HG03097 (cell line): ENCODE measurements around the gene RIPK1.
"Not testable (repeated sequence)": the region's sequence is repeated elsewhere in the genome, so short reads cannot be mapped to it uniquely, and the experiment has no call there.

Experiments used
- ATAC-seq: cut with Tn5 transposase; IDR thresholded peaks from one replicate; pipeline ENCODE4 v1.9.1; 2021; ENCODE audit not compliant: unreplicated experiment, low FRiP score

RIPK1 gene

DNA sequence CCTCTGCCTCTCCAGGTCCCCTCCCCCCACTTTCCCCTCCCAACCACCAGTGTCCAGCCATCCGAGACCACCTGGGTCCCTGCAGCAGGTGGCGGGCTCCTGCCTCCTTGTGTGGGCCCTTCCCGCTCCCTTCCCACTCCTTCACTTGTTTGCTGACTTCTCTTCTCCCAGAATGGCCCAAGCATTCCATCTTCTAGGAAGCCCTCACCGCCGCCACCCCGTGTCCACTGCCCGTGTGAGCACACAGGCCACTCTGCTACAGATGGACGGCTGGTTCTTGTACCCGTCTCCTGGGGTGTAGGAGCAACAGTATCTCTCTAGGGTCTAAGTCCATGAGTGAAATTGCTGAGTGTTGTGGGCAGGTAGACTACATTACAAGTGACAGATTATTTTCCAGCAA is 65.2 kb downstream of the RIPK1 start:
- no peak for ATAC-seq

DNA sequence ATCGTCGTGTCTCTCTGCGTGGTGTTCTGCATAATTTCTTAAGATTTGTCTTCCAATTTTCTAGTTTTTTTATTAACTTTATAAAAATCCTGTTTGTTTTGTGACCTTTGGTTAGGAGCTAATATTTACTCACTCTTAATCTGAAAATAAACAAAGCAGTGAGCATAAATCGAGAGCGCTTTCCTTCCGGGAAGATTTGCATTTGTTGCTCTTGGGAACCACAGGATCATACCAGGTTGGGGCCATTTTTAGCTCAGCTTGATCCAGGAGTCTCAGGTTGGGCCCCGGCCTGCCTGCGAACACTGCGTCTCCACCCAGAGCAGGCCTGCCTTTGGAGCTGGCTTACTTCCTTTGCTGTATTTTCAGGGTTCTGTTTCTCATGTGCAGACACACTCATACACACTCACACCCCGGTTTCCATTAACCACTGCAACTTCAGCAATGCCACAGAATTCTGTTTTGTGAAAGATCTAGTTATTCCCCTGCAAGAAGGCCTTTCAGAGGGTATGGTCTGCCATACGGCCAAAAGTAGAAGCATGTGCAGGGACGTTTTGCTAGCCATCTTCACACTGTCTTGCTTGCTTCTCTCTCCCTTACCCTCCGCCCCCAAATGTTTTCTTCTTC is 67.5 kb downstream of the RIPK1 start:
- ATAC-seq: no peak

DNA sequence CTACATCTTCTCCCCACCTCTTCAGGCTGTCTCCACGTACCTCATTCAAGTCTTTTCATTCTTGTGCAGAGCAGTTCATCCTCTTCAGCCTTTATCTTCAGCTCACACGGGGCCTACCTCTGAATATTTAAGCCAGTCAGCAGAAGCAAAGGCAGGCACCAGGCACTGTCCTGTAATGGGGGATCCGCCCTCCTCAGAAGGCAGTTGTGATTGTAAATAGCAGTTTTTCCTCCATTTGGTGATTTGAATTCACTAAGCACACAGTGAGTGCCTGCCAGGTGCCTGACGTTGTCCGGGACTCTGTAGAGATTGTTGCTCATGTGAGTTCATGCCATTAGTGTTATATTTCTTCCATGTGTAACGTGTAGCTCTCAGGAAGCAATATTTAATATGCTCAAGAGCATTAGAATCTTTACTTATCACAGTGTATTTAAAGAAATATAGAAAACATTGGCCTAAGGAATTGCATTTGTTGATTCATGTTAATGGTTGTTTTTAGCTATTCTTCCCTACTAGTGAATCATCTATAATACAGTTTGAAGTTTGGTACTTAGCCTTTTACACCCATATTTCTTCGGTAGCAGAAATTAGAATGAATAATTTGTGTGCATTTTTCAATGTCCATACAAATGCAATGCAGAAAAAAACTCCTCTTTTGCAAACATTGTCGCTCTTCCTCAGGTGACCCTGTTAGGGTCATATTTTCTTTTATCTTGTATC is 68.2 kb downstream of the RIPK1 start:
- no peak for ATAC-seq

DNA sequence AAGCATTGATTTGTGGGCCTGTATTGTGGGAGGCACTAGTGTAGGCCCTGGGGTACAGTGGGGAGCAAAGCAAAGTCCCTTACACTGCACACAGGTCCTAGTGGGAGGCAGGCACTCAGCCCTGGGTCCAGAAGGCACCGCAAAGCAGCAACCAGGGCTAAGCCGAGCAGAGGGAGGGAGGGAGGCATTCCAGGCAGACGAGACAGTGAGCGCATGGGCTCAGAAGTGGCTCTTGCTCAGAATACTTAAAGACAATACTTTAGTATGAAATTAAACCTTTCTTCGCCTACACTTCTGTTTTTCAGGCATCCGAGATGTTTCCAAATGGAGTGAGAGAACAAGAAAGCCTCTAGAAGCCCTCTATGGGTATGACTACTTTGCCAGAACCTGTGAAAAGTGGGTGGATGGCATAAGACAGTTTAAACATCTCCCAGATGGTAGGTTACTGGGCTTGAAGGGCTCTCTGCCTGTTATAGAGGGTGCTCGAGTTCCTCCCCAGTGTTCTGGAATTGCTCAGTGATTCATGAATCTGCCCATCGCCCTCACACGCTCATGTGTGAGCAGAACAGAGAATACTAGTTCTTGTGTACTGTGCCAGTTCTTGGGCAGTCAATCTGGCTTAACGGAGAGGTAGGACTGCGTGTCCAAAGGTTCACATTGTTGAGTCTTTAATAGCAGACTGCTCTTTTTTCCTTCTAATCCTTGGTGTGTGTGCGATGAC is 68.9 kb downstream of the RIPK1 start:
- no peak for ATAC-seq

DNA sequence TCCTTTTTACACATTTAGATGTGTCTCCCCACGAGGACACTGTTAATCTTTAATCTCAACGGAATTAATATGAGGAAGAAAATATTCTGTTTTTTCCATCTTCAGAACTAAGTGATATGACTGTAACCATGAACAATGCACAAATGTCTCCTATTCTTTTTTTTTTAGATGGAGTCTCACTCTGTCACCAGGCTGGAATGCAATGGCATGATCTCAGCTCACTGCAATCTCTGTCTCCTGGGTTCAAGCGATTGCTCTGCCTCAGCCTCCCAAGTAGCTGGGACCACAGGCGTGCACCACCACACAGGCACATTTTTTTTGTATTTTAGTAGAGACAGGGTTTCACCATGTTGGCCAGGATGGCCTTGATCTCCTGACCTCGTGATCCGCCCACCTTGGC is 69.6 kb downstream of the RIPK1 start:
- not testable (repeated sequence) for ATAC-seq

DNA sequence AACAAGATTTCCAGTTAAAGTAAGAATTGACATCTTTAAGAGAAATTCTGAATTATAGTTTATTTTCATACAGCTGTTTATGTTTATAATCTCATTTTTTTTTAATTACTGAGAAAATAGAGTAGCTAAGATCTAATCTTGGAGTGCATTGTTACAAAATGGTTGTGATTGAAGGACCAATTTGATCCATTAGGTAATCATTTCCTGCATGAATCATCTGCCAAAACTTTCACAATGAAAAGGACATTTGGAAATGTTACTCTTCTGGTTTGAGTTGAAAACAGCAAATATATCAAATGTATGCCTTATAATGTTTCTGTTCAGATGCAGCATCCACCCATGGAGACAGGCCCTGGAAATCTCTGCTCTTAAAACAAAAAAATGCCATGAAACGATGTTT is 70.0 kb downstream of the RIPK1 start:
- no peak for ATAC-seq

DNA sequence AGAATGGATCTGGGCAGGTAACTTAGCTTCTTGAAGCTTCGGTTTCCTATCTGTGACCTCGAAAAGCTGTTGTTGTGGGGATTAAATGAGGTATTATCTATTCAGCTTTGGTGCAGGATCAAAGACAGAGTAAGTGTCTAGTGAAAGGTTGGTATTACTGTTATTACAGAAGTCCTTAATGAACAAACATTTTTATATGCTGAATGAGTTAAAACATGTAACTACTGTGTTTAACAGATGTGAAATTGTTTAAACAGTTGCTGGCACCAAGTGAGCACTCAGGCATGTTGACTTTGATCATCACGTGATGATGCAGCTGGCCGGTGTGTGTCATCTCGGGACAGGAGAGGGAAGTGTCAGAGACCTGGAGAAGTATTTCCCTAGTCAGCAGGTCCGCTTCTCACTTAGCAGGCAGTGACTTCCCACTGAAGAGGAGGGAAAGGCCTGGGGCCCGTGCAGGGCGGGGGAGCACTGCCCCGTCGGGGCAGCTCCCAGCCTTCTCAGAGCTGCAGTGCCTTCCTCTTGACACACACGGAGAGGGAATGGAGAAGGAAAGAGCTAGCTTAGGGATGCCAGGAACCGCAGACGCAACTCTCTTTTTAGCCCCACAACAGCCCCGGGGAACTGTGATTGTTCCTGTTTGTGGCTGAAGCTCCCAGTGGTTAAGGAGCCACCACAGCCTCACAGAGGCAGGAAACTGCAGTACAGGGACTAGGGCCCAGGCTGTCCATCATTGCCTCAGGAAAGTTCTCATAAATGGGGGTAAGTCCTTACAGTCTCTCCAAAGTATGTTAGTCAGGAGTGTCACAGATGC is 71.0 kb downstream of the RIPK1 start:
- ATAC-seq: no peak

DNA sequence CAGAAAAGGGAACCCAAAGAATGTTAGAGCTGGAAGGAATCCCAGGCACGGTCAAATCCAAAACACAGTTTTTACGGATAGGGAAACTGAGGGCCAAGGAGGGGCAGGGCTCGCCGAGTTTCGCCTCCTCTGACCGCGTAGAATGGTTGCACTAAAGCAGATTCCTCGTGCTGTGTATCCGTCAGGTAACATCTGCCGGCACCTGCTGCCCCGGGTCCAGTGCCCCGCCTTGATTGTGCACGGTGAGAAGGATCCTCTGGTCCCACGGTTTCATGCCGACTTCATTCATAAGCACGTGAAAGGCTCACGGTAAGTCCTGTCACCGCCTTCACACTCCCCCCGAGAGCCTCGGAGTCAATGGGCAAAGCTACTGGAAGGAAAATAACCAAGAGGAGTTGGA is 71.9 kb downstream of the RIPK1 start:
- ATAC-seq: no peak

DNA sequence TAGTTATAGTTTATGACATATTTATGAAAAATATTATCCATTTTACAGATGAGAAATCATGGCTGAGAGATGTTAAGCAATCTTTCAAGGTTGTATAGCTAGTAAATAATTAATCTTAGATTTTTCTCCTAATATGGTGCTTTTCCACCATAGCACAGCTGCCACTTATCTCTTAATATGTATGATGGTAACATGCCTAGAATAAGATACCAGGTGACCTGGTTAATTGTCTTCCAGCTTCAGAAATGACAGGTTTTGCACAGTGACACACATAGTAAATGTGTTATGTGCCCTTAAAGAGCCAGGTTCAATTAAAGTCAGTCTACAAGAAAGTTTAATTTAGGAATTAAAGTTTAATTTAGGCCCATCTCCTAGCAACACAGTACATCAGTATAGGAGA is 74.2 kb downstream of the RIPK1 start:
- ATAC-seq: no peak

DNA sequence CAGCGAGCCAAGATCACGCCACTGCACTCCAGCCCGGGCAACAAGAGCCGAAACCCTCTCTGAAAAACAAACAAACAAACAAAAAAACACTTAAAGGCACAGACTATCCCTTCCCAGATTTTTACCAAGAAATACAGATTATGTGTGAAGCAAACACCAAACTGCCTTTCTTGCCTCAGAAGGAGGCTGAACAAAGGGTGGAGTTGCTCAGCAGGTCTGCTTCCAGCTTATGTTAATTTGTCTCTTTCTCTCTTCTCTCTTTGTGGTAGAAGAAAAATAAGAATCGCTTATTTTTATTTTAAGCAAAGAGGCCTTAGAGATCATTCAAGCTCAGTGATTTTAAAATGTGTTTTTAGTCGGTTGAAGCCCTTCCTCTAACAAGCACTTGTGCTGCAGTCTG is 74.9 kb downstream of the RIPK1 start:
- ATAC-seq: no peak

DNA sequence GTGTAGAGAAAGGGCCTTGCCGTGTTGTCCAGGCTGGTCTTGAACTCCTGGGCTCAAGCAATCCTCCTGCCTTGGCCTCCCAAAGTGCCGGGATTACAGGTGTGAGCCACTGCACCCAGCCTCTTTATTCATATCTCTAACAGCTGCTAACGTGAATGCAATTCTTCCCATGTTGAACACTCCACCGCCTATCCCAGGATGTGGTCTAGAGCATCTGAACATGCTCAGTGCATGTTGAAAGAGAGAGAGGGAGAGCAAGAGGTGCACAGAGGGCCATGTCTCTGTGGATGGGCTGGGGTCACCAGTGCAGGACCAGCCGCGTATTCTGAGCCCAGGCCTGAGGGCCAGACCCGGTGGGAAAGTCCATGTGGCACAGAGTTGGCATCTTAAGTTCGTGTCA is 76.3 kb downstream of the RIPK1 start:
- no peak for ATAC-seq

DNA sequence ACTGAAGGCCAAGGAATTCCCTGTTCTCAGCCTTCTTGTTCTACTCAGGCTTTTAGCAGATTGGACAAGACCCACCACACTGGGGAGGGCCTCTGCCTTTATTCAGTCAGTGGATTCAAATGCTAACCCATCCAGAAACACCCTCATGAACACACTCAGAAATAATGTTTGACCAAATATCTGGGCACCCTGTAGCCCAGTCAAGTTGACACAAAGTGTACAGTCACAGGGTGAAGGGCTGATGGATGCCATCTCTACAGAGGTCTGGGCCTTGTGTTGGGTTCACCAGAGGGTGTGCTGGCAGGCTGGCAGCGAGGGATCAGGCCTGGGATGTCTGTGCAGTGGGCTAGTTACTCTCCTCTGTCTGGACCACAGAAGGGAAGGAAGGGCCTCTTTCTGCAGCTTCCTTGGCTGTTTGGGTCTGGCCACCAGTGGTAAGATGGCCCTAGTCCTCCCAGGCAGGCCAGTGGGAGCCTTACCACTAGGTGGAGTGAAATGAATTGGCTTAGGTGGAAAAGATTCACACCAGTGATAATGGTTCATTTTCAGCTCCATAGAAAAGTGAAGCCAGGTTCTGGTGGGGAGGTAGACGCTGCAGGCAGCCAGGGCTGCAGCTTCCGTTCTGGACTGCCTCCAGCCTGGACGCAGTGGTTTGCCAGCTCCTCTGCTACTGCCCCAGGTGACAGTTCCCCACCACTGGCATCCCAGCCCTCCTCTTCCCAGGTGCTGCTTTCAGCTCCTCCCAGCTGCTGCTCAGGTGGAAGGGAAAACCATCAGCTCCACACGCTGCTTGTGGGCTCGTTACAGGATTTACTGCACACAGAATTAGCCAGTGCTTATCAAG is 79.8 kb downstream of the RIPK1 start:
- no peak for ATAC-seq

DNA sequence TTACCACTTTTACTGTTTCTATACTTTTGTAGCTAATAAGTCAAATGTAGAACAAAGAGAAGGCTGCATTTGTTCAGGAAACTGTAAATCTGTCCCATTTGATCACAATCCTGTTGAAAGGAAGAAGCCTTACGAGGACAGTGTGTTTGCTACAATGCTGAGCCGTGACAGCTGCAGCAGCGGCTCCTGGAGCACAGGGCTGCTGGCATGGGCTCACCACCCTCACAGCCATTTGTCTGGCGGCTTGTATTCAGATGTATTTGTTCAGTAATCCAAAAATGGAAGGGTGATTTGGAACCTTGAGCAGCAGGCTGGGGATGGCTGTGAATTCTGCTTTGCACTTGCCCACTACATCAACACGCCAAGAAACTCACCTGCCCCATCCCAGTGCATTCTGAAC is 83.4 kb downstream of the RIPK1 start:
- ATAC-seq: no peak

DNA sequence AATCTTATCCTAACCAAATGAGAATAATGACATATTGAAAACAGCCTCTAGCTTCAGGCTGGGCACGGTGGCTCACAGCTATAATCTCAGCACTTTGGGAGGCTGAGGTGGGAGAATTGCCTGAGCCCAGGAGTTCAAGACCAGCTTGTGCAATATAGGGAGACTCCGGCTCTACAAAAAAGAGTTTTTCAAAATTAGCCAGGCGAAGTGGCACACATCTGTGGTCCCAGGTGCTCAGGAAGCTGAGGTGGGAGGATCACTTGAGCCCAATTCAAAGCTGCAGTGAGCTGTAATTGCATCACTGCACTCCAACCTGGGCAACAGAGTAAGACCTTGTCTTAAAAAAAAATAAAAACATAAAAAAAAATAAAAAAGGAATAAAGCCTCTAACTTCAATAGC is 84.4 kb downstream of the RIPK1 start:
- no peak for ATAC-seq

DNA sequence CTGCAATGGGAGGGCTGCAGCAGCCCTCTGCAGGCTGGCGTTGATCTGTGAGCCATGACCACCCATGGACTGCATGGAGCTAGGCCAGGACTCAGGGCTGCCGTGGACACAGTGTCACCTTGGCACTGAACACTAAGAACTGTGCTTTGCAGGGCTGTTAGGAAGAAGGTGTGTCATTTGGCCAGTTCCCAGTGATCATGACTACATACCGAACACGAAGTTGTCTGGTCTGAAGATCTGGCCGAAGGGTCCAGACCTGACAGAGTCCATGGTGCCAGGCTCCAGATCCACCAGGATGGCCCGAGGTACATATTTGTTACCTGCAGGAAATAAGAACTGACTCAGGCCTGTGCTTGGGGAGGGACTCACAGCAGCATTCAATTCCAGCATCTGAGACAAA is 87.1 kb downstream of the RIPK1 start:
- ATAC-seq: not testable (repeated sequence)

DNA sequence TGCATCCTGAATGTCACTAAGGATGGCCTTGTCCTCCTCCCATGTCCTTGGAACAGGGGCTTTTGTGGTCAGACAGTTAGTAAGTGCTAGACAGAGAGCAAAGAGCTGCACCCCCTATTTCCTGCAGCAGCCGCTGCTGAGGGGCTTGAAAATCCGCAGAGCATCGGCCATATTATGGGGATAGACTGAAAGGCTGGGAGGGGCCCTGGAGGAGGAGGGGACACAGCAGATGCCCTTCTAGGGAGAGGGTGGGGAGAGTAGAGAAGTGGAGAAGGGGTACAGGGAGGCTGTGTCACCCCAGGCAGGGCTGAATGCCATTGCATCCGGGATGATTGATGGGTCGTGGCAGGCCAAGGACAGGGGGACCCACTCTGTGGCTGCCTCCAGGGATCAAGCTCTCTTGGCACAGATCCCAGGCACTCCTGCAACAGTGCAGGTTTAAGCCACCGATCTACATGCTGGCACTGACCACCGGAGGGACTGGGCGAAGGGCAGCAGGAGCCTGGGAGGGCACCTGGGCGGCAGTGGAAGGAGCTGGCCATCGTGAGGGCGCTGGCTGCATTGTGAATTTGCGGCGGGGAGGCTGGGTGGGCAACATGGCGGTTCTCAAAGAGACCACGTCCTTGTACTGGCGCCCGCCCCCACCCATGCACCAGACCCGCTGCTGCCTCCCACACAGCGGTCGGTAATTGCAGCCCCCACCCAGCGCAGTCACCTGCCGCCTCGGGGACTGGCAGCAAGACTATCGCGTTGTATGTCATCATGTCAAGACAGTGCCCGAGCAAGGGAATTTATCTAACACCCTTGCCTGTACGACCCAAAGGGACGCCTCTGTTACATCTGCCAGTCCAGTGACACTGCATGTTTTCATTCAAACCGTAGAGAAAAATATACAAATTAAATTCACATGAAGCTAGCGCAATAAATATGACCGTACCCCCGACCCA is 88.2 kb downstream of the RIPK1 start:
- not testable (repeated sequence) for ATAC-seq

DNA sequence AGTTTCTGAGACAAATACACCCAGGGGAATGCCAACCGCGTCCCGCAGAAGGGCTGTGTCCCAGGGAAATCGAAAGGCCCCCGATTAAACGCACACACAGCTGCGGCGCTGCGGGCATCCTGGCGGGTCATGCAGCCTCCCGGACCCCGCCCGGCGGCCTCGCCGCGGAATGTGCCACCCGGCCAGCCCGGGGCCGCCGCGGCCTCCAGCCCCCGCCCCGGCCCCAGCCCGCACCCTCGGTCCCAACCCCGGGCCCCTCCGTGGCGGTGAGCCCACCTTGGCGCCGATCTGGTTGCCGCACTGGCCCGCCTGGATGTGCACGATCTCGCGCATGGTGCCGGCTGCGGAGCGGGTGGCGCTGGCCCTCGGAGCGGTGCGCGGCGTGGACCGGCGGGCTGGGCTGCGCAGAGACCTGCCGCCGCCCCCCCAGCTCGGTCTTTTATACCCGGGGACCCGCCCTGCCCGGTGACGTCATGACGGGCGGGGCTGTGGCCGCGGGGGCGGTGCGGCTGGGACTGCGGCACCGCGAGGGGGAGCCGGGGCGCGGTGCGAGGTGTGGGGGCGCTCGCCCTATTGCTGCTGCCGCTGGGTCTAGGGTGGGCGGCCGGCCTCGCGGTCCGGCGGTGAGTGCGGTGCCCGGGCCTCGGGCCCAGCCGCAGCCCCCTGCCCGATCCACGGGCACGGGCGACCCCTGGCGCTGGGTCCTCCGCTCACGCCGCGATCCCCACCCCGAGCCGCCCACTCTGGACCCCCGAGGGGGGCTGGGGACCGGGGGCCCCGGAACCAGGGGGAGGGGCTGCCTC is 89.0 kb downstream of the RIPK1 start, which contains the start of gene TUBB2A:
Gene TUBB2A, minus strand, starts transcription at position 414 of the 803 bp plus-strand sequence. Its CDS starts 81 bp downstream, at position 333.
- peak; percentile 74 for ATAC-seq
